GM18505 (cell line): ENCODE results near the gene WTAP.

Experiments used
- ATAC-seq: cut with Tn5 transposase; IDR thresholded peaks from one replicate; pipeline ENCODE4 v1.9.1; 2021; ENCODE audit not compliant: unreplicated experiment
- POLR2A ChIP-seq: IDR thresholded peaks from 4 replicates; pipeline ENCODE4 v1.6.1; 2011; ENCODE audit warnings: borderline replicate concordance; ENCODE audit not compliant: insufficient read depth, insufficient read length; ENCODE audit errors: extremely low read depth

WTAP gene

GRCh38 chr6:159801935-159802334 lies 74.6 kb downstream of the WTAP start:
- no peak for ATAC-seq
- TF ChIP-seq POLR2A, result no peak

GRCh38 chr6:159804504-159804903 lies 77.2 kb downstream of the WTAP start:
- no peak for TF ChIP-seq POLR2A
- ATAC-seq, result no peak

- no peak for ATAC-seq
- no peak for TF ChIP-seq POLR2A
These were observed 78.2 kb downstream of the WTAP start for GRCh38 chr6:159805440-159806020.
